ENCODE data around the gene MGST3. TPM values are rescaled to one million over a fixed set of nuclear protein-coding genes. Genes with fewer than 3 reads are reported as not detected.
"Not testable (repeated sequence)": the region's sequence is repeated elsewhere in the genome, so short reads cannot be mapped to it uniquely, and the experiment has no call there.

MGST3 gene
- polyA plus RNA-seq, 2 of the 4 experiments (the other 2 are of a cell fraction) = 216 to 217 TPM

DNA sequence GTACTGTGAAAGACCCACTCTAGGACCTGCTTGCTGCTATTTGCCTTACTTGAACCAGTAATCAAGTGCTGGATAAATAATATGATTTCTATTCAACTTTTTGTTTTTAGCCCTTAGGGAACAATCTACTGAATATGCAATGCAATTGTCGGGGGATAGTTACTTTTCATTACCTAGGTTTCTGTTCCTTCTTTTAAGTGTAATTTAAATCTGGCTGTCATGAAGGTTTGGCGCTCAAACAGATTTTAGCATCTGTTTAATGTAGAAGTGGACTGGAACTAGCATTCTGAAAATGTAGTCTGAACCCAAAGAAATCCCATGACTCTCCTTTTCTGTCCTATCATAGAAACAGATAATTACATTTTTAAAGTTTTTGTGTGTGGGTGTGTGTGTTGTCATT lies 4.8 kb downstream of the MGST3 start:
- no peak overlapping the region for H3K4me3 ChIP-seq
- TF ChIP-seq FOSL2 (IDR thresholded peaks at IDR 0.05) (no peak), FOSL2 (CRISPR knock-in tag; IDR thresholded peaks at IDR 0.05) (no peak), BHLHE40 (IDR thresholded peaks at IDR 0.05; ENCODE audit: low read depth, low read length) (no peak), ESRRA (IDR thresholded peaks at IDR 0.05; ENCODE audit: borderline replicate concordance, low read length) (no peak), EHF (CRISPR knock-in tag; IDR thresholded peaks at IDR 0.05) (no peak), PHF8 (IDR thresholded peaks at IDR 0.05; ENCODE audit: borderline replicate concordance, low read depth) (no peak), RCOR1 (IDR thresholded peaks at IDR 0.05; ENCODE audit: low read depth, low read length) (no peak), MAZ (IDR thresholded peaks at IDR 0.05; ENCODE audit: borderline replicate concordance, low read depth, low read length) (no peak)
- TF ChIP-seq, protein P1, sequence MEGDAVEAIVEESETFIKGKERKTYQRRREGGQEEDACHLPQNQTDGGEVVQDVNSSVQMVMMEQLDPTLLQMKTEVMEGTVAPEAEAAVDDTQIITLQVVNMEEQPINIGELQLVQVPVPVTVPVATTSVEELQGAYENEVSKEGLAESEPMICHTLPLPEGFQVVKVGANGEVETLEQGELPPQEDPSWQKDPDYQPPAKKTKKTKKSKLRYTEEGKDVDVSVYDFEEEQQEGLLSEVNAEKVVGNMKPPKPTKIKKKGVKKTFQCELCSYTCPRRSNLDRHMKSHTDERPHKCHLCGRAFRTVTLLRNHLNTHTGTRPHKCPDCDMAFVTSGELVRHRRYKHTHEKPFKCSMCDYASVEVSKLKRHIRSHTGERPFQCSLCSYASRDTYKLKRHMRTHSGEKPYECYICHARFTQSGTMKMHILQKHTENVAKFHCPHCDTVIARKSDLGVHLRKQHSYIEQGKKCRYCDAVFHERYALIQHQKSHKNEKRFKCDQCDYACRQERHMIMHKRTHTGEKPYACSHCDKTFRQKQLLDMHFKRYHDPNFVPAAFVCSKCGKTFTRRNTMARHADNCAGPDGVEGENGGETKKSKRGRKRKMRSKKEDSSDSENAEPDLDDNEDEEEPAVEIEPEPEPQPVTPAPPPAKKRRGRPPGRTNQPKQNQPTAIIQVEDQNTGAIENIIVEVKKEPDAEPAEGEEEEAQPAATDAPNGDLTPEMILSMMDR (IDR thresholded peaks at IDR 0.05) = no peak
- TF ChIP-seq, protein P2, sequence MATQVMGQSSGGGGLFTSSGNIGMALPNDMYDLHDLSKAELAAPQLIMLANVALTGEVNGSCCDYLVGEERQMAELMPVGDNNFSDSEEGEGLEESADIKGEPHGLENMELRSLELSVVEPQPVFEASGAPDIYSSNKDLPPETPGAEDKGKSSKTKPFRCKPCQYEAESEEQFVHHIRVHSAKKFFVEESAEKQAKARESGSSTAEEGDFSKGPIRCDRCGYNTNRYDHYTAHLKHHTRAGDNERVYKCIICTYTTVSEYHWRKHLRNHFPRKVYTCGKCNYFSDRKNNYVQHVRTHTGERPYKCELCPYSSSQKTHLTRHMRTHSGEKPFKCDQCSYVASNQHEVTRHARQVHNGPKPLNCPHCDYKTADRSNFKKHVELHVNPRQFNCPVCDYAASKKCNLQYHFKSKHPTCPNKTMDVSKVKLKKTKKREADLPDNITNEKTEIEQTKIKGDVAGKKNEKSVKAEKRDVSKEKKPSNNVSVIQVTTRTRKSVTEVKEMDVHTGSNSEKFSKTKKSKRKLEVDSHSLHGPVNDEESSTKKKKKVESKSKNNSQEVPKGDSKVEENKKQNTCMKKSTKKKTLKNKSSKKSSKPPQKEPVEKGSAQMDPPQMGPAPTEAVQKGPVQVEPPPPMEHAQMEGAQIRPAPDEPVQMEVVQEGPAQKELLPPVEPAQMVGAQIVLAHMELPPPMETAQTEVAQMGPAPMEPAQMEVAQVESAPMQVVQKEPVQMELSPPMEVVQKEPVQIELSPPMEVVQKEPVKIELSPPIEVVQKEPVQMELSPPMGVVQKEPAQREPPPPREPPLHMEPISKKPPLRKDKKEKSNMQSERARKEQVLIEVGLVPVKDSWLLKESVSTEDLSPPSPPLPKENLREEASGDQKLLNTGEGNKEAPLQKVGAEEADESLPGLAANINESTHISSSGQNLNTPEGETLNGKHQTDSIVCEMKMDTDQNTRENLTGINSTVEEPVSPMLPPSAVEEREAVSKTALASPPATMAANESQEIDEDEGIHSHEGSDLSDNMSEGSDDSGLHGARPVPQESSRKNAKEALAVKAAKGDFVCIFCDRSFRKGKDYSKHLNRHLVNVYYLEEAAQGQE (IDR thresholded peaks at IDR 0.05) = no peak
- TF ChIP-seq, protein P3, sequence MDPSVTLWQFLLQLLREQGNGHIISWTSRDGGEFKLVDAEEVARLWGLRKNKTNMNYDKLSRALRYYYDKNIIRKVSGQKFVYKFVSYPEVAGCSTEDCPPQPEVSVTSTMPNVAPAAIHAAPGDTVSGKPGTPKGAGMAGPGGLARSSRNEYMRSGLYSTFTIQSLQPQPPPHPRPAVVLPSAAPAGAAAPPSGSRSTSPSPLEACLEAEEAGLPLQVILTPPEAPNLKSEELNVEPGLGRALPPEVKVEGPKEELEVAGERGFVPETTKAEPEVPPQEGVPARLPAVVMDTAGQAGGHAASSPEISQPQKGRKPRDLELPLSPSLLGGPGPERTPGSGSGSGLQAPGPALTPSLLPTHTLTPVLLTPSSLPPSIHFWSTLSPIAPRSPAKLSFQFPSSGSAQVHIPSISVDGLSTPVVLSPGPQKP (IDR thresholded peaks at IDR 0.05; ENCODE audit: low read depth, low read length) = no peak
- FAIRE-seq (no peak), ATAC-seq (no peak), DNase-seq (ENCODE audit: low read depth in 1 of 2, low spot score in 1 of 2) (no peak)
- ChIA-PET POLR2A (no interaction called here), CTCF (no interaction called here)
- 89% methylated on average over 2 of the region's 2 CpGs for WGBS (ENCODE audit: missing lambda C conversion rate)
- no peak overlapping the region; a peak in 1 of 6 replicates for H3K27ac ChIP-seq
- H3K4me2 ChIP-seq = peak overlapping the region; percentile 93
- H3K4me1 ChIP-seq = peaks cover 68% of the 10 kb centered on the region
- H3K9me3 ChIP-seq = no peaks in the 10 kb centered on the region

DNA sequence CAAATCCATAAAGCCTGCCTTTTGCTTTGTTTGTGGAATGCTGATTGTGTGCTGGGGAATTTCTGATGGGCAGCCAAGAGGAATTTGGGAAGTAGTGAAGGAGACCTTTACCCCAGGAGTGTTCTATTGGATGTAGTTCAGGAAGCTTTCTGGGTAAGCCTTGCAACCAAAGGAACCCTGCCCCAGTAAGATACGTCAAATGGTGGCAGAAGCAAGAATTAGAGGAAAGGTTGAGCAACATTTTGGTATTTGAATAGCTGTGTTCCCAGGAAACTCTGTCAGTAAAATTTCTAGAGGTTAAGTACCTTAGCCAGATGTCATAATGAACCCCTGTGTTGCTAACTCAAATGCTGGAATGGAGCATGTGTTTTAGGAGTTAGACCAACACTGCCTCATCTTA lies 6.4 kb downstream of the MGST3 start:
- Histone ChIP-seq H3K4me3 (no peak overlapping the region), H3K4me1 (peaks cover 71% of the 10 kb centered on the region), H3K4me2 (peak overlapping the region; percentile 61), H3K9me3 (no peaks in the 10 kb centered on the region), H3K27ac (peak overlapping the region; percentile 55 to 68; a peak in 5 of 6 replicates)
- peak in 1 of 2 experiments; percentile 72; a peak in 3 of 6 replicates for ATAC-seq
- FAIRE-seq = no peak
- peak in 1 of 2 experiments; percentile 46 for DNase-seq (ENCODE audit: low read depth in 1 of 2, low spot score in 1 of 2)
- 36% methylated on average over 1 of the region's 1 CpG for WGBS (ENCODE audit: missing lambda C conversion rate)
- ChIA-PET CTCF (interaction anchor here (1.9 kb wide), 1 partner anchor 36 kb away, joined by 8 read pairs; no protein-coding TSS in a partner anchor), POLR2A (interaction anchor here (0.6 kb wide), 1 partner anchor 86 kb away, joined by 3 read pairs; no protein-coding TSS in a partner anchor)
- peak in 1 of 2 experiments; percentile 48; a peak in 1 of 4 replicates for TF ChIP-seq CEBPB (IDR thresholded peaks at IDR 0.05)
- TF ChIP-seq, protein P2 (IDR thresholded peaks at IDR 0.05) = no peak

DNA sequence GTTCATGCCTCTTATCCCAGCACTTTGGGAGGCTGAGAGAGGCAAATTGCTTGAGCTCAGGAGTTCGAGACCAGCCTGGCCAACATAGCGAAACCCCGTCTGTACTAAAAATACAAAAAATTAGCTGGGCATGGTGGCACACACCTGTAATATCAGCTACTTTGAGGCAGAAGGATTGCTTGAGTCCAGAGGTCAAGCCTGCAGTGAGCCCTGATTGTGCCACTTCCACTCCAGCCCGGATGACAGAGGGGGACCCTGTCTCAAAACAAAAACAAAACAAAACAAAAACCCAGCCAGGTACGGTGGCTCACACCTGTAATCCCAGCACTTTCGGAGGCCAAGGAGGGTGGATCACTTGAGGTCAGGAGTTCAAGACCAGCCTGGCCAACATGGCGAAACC lies 7.2 kb downstream of the MGST3 start:
- H3K9me3 ChIP-seq; H3K4me3 ChIP-seq; POLR2A ChIA-PET; ATAC-seq; FAIRE-seq; DNase-seq (ENCODE audit: low read depth in 1 of 2, low spot score in 1 of 2): not testable (repeated sequence)
- WGBS (ENCODE audit: missing lambda C conversion rate) = 89% methylated on average over 7 of the region's 7 CpGs
- Histone ChIP-seq H3K4me1 (peaks cover 63% of the 10 kb centered on the region), H3K4me2 (peak overlapping the region; percentile 61), H3K27ac (peak overlapping the region; percentile 55 to 68; a peak in 4 of 6 replicates)
- CTCF ChIA-PET = interaction anchor here (1.9 kb wide), 1 partner anchor 37 kb away, joined by 8 read pairs; no protein-coding TSS in a partner anchor

All from A549 (cell line).